GM10248 (cell line): ENCODE data around the gene SYNE2.
"Not testable (repeated sequence)": the region's sequence is repeated elsewhere in the genome, so short reads cannot be mapped to it uniquely, and the experiment has no call there.

Source experiments
- CTCF ChIA-PET: fragments of 300-600 bp; sonication (Branson Sonifier 250); formaldehyde crosslinking; extraction: SDS; loops from one replicate; lab custom pipeline; 2021; ENCODE audit warnings: antibody characterized with exemption; lab: Yijun Ruan, JAX
- POLR2A ChIA-PET: fragments of 350-650 bp; sonication (Branson Sonifier 250); formaldehyde crosslinking; extraction: SDS; loops from one replicate; lab custom pipeline; 2020; ENCODE audit warnings: antibody characterized with exemption; lab: Yijun Ruan, JAX
- DNase-seq: peaks from one replicate; pipeline ENCODE4 v3.0.0; 2012; ENCODE audit errors: extremely low spot score
- TF ChIP-seq, protein P1 (sequence below): IDR thresholded peaks from 2 replicates; pipeline ENCODE4 v1.5.1; 2012; ENCODE audit warnings: mild to moderate bottlenecking, low read depth; ENCODE audit errors: extremely low read depth, missing control alignments, control extremely low read depth

The SYNE2 gene

GRCh38 chr14:63852817-63853731 is at the start of gene SYNE2:
TSS of gene SYNE2 (plus strand) at chr14:63853004. CDS start at chr14:63909149, 56,145 bp downstream.
- CTCF ChIA-PET, result interaction anchor here (0.8 to 2.0 kb wide), 10 partner anchors 11 to 207 kb away, joined by 3 to 9 read pairs (median 4); no protein-coding TSS in a partner anchor
- TF ChIP-seq, protein P1, sequence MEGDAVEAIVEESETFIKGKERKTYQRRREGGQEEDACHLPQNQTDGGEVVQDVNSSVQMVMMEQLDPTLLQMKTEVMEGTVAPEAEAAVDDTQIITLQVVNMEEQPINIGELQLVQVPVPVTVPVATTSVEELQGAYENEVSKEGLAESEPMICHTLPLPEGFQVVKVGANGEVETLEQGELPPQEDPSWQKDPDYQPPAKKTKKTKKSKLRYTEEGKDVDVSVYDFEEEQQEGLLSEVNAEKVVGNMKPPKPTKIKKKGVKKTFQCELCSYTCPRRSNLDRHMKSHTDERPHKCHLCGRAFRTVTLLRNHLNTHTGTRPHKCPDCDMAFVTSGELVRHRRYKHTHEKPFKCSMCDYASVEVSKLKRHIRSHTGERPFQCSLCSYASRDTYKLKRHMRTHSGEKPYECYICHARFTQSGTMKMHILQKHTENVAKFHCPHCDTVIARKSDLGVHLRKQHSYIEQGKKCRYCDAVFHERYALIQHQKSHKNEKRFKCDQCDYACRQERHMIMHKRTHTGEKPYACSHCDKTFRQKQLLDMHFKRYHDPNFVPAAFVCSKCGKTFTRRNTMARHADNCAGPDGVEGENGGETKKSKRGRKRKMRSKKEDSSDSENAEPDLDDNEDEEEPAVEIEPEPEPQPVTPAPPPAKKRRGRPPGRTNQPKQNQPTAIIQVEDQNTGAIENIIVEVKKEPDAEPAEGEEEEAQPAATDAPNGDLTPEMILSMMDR, result peak; percentile 35
- POLR2A ChIA-PET, result no interaction called here

GRCh38 chr14:63803221-63803791 is 49.5 kb upstream of the SYNE2 start:
- DNase-seq, POLR2A ChIA-PET: not testable (repeated sequence)
- CTCF ChIA-PET, result interaction anchor here (1.0 to 7.0 kb wide), 3 partner anchors 8 to 501 kb away, joined by 3 to 65 read pairs (median 6); partner anchors contain the start of gene ESR2

More at GRCh38 chr14:63852817-63853731, at the start of gene SYNE2:
- DNase-seq, result peak; percentile 92

DNA sequence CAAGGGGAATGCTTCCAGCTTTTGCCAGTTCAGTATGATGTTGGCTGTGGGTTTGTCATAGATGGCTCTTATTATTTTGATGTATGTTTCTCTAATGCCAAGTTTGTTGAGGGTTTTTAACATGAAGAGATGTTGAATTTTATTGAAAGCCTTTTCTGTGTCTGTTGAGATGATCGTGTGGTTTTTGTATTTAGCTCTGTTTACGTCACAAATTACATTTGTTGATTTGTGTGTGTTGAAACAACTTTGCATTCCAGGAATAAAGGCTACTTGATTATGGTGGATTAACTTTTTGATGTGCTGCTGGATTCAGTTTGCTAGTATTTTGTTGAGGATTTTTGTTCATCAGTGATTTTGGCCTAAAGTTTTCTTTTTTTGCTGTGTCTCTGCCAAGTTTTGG is 46.7 kb upstream of the SYNE2 start:
- POLR2A ChIA-PET, DNase-seq, CTCF ChIA-PET: not testable (repeated sequence)

GRCh38 chr14:63811692-63812091 is 41.1 kb upstream of the SYNE2 start:
- POLR2A ChIA-PET, DNase-seq: not testable (repeated sequence)
- CTCF ChIA-PET, result interaction anchor here (0.8 to 1.8 kb wide), 2 partner anchors 9 to 484 kb away, joined by 3 to 5 read pairs; no protein-coding TSS in a partner anchor

DNA sequence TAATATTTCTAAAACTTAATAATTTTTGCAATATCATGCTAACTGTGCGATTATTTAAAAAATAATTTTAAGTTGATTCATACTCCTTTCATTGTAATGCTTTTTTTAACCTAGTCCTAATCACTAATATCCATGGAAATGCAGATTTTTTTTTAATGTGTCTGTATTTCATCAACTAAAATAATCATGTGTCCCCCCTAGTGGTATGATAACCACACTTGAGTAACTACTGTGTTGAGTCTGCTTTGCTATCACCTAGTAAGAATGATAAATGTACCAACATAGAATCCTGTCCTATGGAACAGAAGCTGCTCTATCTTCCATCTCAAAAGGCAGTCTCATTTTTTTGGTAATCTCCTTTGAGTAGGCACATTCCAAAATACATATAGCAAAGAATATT is 19.1 kb upstream of the SYNE2 start:
- no peak for DNase-seq
- ChIA-PET POLR2A (no interaction called here), CTCF (no interaction called here)
- TF ChIP-seq, protein P1, result no peak

DNA sequence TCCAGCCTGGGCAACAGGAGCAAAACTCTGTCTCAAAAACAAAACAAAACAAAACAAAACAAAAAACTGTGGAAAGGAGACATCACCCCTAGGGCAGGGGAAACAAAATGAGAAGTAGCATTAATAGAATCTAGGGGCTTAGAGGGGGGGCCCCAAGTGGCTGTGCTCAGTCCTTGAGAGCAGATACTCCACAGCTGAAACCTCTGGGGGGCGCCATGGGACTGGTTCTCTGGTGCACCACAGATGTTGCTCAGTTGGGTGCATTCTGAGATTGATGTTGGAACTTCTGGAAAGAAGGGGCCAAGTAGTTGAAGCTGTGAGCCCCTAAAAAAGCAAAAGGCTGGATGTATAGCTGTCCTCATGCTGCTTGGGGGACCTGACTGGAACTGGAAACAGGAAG is 11.8 kb upstream of the SYNE2 start:
- ChIA-PET POLR2A (no interaction called here), CTCF (no interaction called here)
- TF ChIP-seq, protein P1, result no peak
- no peak for DNase-seq

DNA sequence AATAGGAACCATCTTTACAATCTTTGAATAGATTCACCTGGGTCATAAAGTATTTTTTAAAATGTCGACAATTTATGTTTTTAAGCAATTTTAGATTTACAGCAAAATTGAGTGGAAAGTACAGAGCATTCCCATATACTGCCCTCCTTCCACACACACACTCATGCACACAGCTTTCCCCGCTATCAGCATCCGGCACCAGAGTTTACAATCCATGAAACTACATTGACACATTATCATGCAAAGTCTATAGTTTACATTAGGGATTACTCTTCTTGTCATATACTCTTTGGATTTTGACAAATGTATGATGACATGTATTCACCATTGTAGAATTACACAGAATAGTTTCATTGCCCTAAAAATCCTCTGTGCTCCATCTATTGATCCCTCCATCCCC is 9.0 kb upstream of the SYNE2 start:
- no peak for DNase-seq
- ChIA-PET CTCF (no interaction called here), POLR2A (no interaction called here)
- TF ChIP-seq, protein P1, result no peak

GRCh38 chr14:63848890-63849289 is 3.9 kb upstream of the SYNE2 start:
- no peak for DNase-seq
- ChIA-PET CTCF (interaction anchor here (1.0 to 1.8 kb wide), 4 partner anchors 10 to 455 kb away, joined by 3 to 6 read pairs (median 4); no protein-coding TSS in a partner anchor), POLR2A (interaction anchor here (0.7 kb wide), 1 partner anchor 93 kb away, joined by 8 read pairs; no protein-coding TSS in a partner anchor)
- TF ChIP-seq, protein P1, result no peak
